PC-3 (cell line): ENCODE results near the gene OPRL1. TPM values are rescaled to one million over a fixed set of nuclear protein-coding genes. Genes with fewer than 3 reads are reported as not detected.

ENCODE experiments used
- ATAC-seq: fragments of 200-7000 bp; cut with Tn5 transposase; 2 replicates; pipeline ENCODE4 v1.9.1; 2020; ENCODE audit warnings: mild to moderate bottlenecking, moderate library complexity
- BruUV-seq: library from RNA; stranded (reverse); fragments of 400-500 nt; replicated peaks from 2 replicates; lab custom pipeline; 2021; lab: Mats Ljungman, UMichigan
- CTCF ChIA-PET: fragments of 300-600 bp; sonication (Branson Sonifier 250); formaldehyde crosslinking; loops from one replicate; lab custom pipeline; 2022; ENCODE audit warnings: antibody characterized with exemption; lab: Charles Lee
- POLR2A ChIA-PET: fragments of 300-600 bp; sonication (Branson Sonifier 250); formaldehyde crosslinking; loops from one replicate; lab custom pipeline; 2022; ENCODE audit warnings: antibody characterized with exemption; ENCODE audit not compliant: unreplicated experiment; lab: Charles Lee
- DNase-seq: peaks from one replicate; pipeline ENCODE4 v3.0.0-alpha.2; 2015
- H2AFZ ChIP-seq: fragments of 300-600 bp; sonication (generic); 2 replicates; pipeline ENCODE4 v1.6.0; 2016; ENCODE audit warnings: antibody characterized with exemption, low read length
- H3F3A ChIP-seq: fragments of 300-600 bp; sonication (generic); one replicate; pipeline ENCODE4 v1.6.0; 2017; ENCODE audit warnings: antibody characterized with exemption, low read length, control low read depth, mild to moderate bottlenecking; ENCODE audit not compliant: unreplicated experiment
- H3K27ac ChIP-seq: fragments of 300-600 bp; sonication (generic); 2 replicates; pipeline ENCODE4 v1.5.1; 2016; ENCODE audit warnings: mild to moderate bottlenecking, low read length
- H3K27me3 ChIP-seq: fragments of 300-600 bp; sonication (generic); 2 replicates; pipeline ENCODE4 v1.6.1; 2016; ENCODE audit warnings: low read length, mixed read lengths
- H3K36me3 ChIP-seq: fragments of 300-600 bp; sonication (generic); 2 replicates; pipeline ENCODE4 v1.6.1; 2016; ENCODE audit warnings: low read depth, mixed run types, low read length, mixed read lengths
- H3K4me1 ChIP-seq: fragments of 300-600 bp; sonication (generic); 2 replicates; pipeline ENCODE4 v1.5.1; 2016; ENCODE audit warnings: low read length; ENCODE audit not compliant: insufficient read depth
- H3K4me2 ChIP-seq: fragments of 300-600 bp; sonication (generic); 2 replicates; pipeline ENCODE4 v1.6.0; 2016; ENCODE audit warnings: low read length
- H3K4me3 ChIP-seq: fragments of 300-600 bp; sonication (generic); 2 replicates; pipeline ENCODE4 v1.5.1; 2016; ENCODE audit warnings: mild to moderate bottlenecking, low read length, mixed read lengths
- H3K79me2 ChIP-seq: fragments of 300-600 bp; sonication (generic); 2 replicates; pipeline ENCODE4 v1.6.1; 2017; ENCODE audit warnings: low read length, mixed read lengths
- H3K9ac ChIP-seq: fragments of 300-600 bp; sonication (generic); 2 replicates; pipeline ENCODE4 v1.6.0; 2016; ENCODE audit warnings: mild to moderate bottlenecking, low read length
- H3K9me2 ChIP-seq: fragments of 300-600 bp; sonication (generic); replicated peaks from 2 replicates; pipeline ENCODE4 v1.6.1; 2016; ENCODE audit warnings: mixed run types, low read length, mixed read lengths
- H3K9me3 ChIP-seq: fragments of 300-600 bp; sonication (generic); 2 replicates; pipeline ENCODE4 v1.6.1; 2016; ENCODE audit warnings: low read length, mixed read lengths
- H4K20me1 ChIP-seq: fragments of 300-600 bp; sonication (generic); 2 replicates; pipeline ENCODE4 v1.6.1; 2016; ENCODE audit warnings: low read length, mixed read lengths
- CTCF ChIP-seq: fragments of 300-600 bp; sonication (generic); conservative IDR thresholded peaks from 2 replicates; pipeline ENCODE4 v1.5.1; 2017; ENCODE audit warnings: antibody characterized with exemption, low read depth, mild to moderate bottlenecking, low read length
- EZH2 ChIP-seq: fragments of 300-600 bp; sonication (generic); IDR thresholded peaks from one replicate; pipeline ENCODE4 v1.6.1; 2017; ENCODE audit warnings: antibody characterized with exemption, mild to moderate bottlenecking, low read length; ENCODE audit not compliant: unreplicated experiment
- EZH2phosphoT487 ChIP-seq: fragments of 300-600 bp; sonication (generic); IDR thresholded peaks from 2 replicates; pipeline ENCODE4 v1.6.1; 2018; ENCODE audit warnings: mild to moderate bottlenecking, antibody characterized with exemption, low read length, borderline replicate concordance
- intact Hi-C: fragments of 100-400 bp; cut with micrococcal nuclease; formaldehyde crosslinking; loops from 2 replicates; pipeline ENCODE4 v1.9.0; 2023
- total RNA-seq: library from RNA; depleted of rRNA; stranded (reverse); fragments of >200 nt; gene quantifications from 2 replicates; pipeline ENCODE4 v1.2.3, GENCODE V29; 2014

OPRL1 gene
- total RNA-seq, 1 experiment from 2014 or later: 5.6 TPM

- ChIA-PET CTCF (no interaction called here), POLR2A (no interaction called here)
- Histone ChIP-seq H3K9me2 (no peaks in the 10 kb centered on the region), H3K27me3 (no peaks in the 10 kb centered on the region), H3K4me3 (no peak overlapping the region), H3K4me2 (no peak overlapping the region), H3K4me1 (peaks cover 20% of the 10 kb centered on the region), H2AFZ (no peak overlapping the region), H4K20me1 (no peaks in the 10 kb centered on the region), H3K9ac (no peak overlapping the region), H3K27ac (no peak overlapping the region), H3F3A (peaks cover 5% of the 10 kb centered on the region), H3K9me3 (no peaks in the 10 kb centered on the region), H3K36me3 (no peaks in the 10 kb centered on the region), H3K79me2 (no peaks in the 10 kb centered on the region)
- no peak for DNase-seq
- ATAC-seq: no peak
- intact Hi-C loops: no loop called here
- BruUV-seq: no TSS peak
- TF ChIP-seq EZH2: no peak
- no peak for TF ChIP-seq EZH2phosphoT487
- no peak for TF ChIP-seq CTCF
Observed at GRCh38 chr20:64048402-64049044, 31.4 kb upstream of the OPRL1 start.

- no peaks in the 10 kb centered on the region for H3K9me3 ChIP-seq
- DNase-seq: peak; percentile 31
- no peaks in the 10 kb centered on the region for H3K36me3 ChIP-seq
- no peak within 1 kb of the TSS for H3K4me3 ChIP-seq
- no peak within 1 kb of the TSS for H3K27ac ChIP-seq
- peak within 1 kb of the TSS; percentile 60 for H3K4me2 ChIP-seq
- no peak within 1 kb of the TSS for H2AFZ ChIP-seq
- ChIA-PET POLR2A (no interaction called here), CTCF (no interaction called here)
- no peaks in the 10 kb centered on the region for H3K27me3 ChIP-seq
- no peak for TF ChIP-seq EZH2
- no peak for TF ChIP-seq CTCF
- TF ChIP-seq EZH2phosphoT487: no peak
- peaks cover 19% of the 10 kb centered on the region for H3K4me1 ChIP-seq
- intact Hi-C loops: no loop called here
- no TSS peak for BruUV-seq
- no peaks in the 10 kb centered on the region for H3K79me2 ChIP-seq
- no peaks in the 10 kb centered on the region for H3F3A ChIP-seq
- peak; percentile 18 for ATAC-seq
- H3K9ac ChIP-seq: no peak within 1 kb of the TSS
- no peaks in the 10 kb centered on the region for H4K20me1 ChIP-seq
- no peaks in the 10 kb centered on the region for H3K9me2 ChIP-seq
Observed at GRCh38 chr20:64049060-64049877, 30.6 kb upstream of the OPRL1 start, which contains the start of gene SOX18. SOX18 (minus strand) TSS chr20:64049639; CDS start chr20:64049516, 123 bp downstream.
